OCI-LY1 (cell line): ENCODE data around the gene RHOU.

Source experiments
- H2AFZ ChIP-seq: fragments of 200-600 bp; sonication (generic), shearing (Covaris generic); 2 replicates; pipeline ENCODE4 v1.6.0; 2014; ENCODE audit warnings: antibody characterized with exemption, mild to moderate bottlenecking, low read length
- H3F3A ChIP-seq: fragments of 200-600 bp; sonication (generic), shearing (Covaris generic); 2 replicates; pipeline ENCODE4 v1.6.0; 2014; ENCODE audit warnings: mild to moderate bottlenecking, antibody characterized with exemption, low read length, moderate library complexity; ENCODE audit not compliant: insufficient read depth
- H3K27ac ChIP-seq: fragments of 200-600 bp; sonication (generic); 2 replicates; pipeline ENCODE4 v1.5.1; 2014; ENCODE audit warnings: low read length, mixed run types, mild to moderate bottlenecking, low read depth; ENCODE audit not compliant: poor library complexity, severe bottlenecking
- H3K27me3 ChIP-seq: fragments of 200-600 bp; sonication (generic); 2 replicates; pipeline ENCODE4 v1.6.0; 2014; ENCODE audit warnings: antibody characterized with exemption, mild to moderate bottlenecking, low read length, moderate library complexity; ENCODE audit not compliant: insufficient read depth
- H3K36me3 ChIP-seq: fragments of 200-600 bp; sonication (generic); 2 replicates; pipeline ENCODE4 v1.6.1; 2014; ENCODE audit warnings: mild to moderate bottlenecking, antibody characterized with exemption, low read length, moderate library complexity, mixed read lengths; ENCODE audit not compliant: insufficient read depth
- H3K4me1 ChIP-seq: fragments of 200-600 bp; sonication (generic); 2 replicates; pipeline ENCODE4 v1.5.1; 2014; ENCODE audit warnings: mild to moderate bottlenecking, low read length, moderate library complexity; ENCODE audit not compliant: insufficient read depth, severe bottlenecking
- H3K4me2 ChIP-seq: fragments of 200-600 bp; sonication (generic), shearing (Covaris generic); 2 replicates; pipeline ENCODE4 v1.6.1; 2014; ENCODE audit warnings: low read length
- H3K4me3 ChIP-seq: fragments of 200-600 bp; sonication (generic); 2 replicates; pipeline ENCODE4 v1.5.1; 2014; ENCODE audit warnings: low read length, low read depth, mild to moderate bottlenecking, mixed read lengths; ENCODE audit not compliant: poor library complexity, severe bottlenecking
- H3K79me2 ChIP-seq: fragments of 200-600 bp; shearing (Covaris generic); 2 replicates; pipeline ENCODE4 v1.6.1; 2016; ENCODE audit warnings: mixed run types, low read length, mixed read lengths; ENCODE audit not compliant: insufficient read depth
- H3K9ac ChIP-seq: fragments of 200-600 bp; sonication (generic), shearing (Covaris generic); 2 replicates; pipeline ENCODE4 v1.6.1; 2014; ENCODE audit warnings: mild to moderate bottlenecking, low read length, mixed read lengths
- H3K9me2 ChIP-seq: fragments of 200-600 bp; sonication (generic), shearing (Covaris generic); 2 replicates; pipeline ENCODE4 v1.6.1; 2014; ENCODE audit warnings: low read depth, mild to moderate bottlenecking, low read length, mixed read lengths
- H3K9me3 ChIP-seq: fragments of 200-600 bp; shearing (Covaris generic); 2 replicates; pipeline ENCODE4 v1.6.1; 2014; ENCODE audit warnings: low read length, mixed read lengths
- H4K20me1 ChIP-seq: fragments of 200-600 bp; sonication (generic), shearing (Covaris generic); 2 replicates; pipeline ENCODE4 v1.6.0; 2016; ENCODE audit warnings: mild to moderate bottlenecking, low read length; ENCODE audit not compliant: insufficient read depth
- EZH2 ChIP-seq: fragments of 200-600 bp; sonication (generic), shearing (Covaris generic); IDR thresholded peaks from 2 replicates; pipeline ENCODE4 v1.8.0; 2017; ENCODE audit warnings: borderline replicate concordance, mixed run types, mild to moderate bottlenecking, antibody characterized with exemption, low read length, moderate library complexity, mixed read lengths
- TF ChIP-seq, protein P1 (sequence below): fragments of 200-600 bp; sonication (generic), shearing (Covaris generic); IDR thresholded peaks from 2 replicates; pipeline ENCODE4 v1.5.1; 2017; ENCODE audit warnings: mild to moderate bottlenecking, antibody characterized with exemption, low read length, moderate library complexity, mixed read lengths

The RHOU gene

DNA sequence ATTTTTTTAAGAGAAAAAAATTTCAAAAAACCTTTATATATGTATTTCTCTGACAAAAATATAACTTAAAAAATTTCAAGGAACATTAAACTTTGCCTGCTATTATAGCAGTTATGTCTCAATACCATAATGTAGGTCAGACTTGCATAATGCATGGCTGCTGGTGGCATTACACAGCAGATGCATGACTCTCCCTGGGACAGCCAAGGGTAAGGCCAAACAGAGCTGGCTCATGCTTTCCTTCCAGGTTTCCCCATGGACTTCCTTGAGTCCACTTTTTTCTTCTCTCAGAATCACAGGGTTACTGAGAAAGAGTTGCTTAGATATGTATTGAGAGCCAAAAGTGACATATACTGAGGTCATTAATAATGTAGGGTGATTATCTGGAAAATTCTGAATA, 43.7 kb downstream of the RHOU start:
- Histone ChIP-seq H3K79me2 (no peaks in the 10 kb centered on the region), H3K4me2 (no peak overlapping the region), H3K9me3 (no peaks in the 10 kb centered on the region), H3K9ac (no peak overlapping the region), H2AFZ (no peak overlapping the region), H3K4me3 (no peak overlapping the region), H3K36me3 (no peaks in the 10 kb centered on the region), H3F3A (no peaks in the 10 kb centered on the region), H3K9me2 (no peaks in the 10 kb centered on the region), H3K4me1 (no peaks in the 10 kb centered on the region), H3K27me3 (no peaks in the 10 kb centered on the region), H3K27ac (no peak overlapping the region), H4K20me1 (no peaks in the 10 kb centered on the region)
- TF ChIP-seq, protein P1, sequence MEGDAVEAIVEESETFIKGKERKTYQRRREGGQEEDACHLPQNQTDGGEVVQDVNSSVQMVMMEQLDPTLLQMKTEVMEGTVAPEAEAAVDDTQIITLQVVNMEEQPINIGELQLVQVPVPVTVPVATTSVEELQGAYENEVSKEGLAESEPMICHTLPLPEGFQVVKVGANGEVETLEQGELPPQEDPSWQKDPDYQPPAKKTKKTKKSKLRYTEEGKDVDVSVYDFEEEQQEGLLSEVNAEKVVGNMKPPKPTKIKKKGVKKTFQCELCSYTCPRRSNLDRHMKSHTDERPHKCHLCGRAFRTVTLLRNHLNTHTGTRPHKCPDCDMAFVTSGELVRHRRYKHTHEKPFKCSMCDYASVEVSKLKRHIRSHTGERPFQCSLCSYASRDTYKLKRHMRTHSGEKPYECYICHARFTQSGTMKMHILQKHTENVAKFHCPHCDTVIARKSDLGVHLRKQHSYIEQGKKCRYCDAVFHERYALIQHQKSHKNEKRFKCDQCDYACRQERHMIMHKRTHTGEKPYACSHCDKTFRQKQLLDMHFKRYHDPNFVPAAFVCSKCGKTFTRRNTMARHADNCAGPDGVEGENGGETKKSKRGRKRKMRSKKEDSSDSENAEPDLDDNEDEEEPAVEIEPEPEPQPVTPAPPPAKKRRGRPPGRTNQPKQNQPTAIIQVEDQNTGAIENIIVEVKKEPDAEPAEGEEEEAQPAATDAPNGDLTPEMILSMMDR, result no peak
- no peak for TF ChIP-seq EZH2

DNA sequence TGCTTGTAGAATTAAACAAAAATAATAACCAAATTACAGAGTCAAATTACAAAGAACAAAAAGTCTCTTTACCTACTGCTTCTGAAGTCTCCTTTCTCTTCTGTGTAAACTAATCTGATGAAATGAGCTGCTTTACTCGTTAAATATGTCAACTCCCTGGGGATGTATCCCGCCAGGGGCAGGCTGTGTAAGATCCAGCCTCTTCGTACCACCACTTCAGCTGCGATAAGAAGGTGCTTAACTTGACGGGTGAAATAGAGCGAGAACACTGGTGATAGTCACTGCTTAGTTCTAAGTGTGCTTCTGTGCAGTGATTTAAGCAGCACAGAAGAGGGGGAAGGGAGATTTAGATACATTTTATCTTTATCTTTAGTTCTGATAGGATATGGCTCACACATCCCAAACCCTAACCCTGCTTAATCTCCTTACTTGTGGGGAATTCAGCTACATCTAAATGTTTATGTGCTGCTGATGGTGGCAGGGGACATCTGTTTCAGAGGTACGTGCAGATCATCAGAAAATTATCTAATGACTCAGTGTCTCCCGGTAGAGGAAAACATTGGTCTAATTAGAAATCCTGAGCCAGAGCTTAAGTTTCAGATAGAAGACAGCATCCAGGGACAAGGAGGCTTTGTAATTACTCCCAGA, 46.0 kb downstream of the RHOU start:
- Histone ChIP-seq H3K27ac (no peak overlapping the region), H3K9me2 (no peaks in the 10 kb centered on the region), H3K9me3 (no peaks in the 10 kb centered on the region), H3K9ac (no peak overlapping the region), H3K4me3 (no peak overlapping the region), H3K79me2 (no peaks in the 10 kb centered on the region), H2AFZ (no peak overlapping the region), H3K27me3 (no peaks in the 10 kb centered on the region), H3F3A (no peaks in the 10 kb centered on the region), H3K36me3 (no peaks in the 10 kb centered on the region), H3K4me2 (no peak overlapping the region), H4K20me1 (no peaks in the 10 kb centered on the region), H3K4me1 (no peaks in the 10 kb centered on the region)
- no peak for TF ChIP-seq EZH2
- TF ChIP-seq, protein P1, result no peak

DNA sequence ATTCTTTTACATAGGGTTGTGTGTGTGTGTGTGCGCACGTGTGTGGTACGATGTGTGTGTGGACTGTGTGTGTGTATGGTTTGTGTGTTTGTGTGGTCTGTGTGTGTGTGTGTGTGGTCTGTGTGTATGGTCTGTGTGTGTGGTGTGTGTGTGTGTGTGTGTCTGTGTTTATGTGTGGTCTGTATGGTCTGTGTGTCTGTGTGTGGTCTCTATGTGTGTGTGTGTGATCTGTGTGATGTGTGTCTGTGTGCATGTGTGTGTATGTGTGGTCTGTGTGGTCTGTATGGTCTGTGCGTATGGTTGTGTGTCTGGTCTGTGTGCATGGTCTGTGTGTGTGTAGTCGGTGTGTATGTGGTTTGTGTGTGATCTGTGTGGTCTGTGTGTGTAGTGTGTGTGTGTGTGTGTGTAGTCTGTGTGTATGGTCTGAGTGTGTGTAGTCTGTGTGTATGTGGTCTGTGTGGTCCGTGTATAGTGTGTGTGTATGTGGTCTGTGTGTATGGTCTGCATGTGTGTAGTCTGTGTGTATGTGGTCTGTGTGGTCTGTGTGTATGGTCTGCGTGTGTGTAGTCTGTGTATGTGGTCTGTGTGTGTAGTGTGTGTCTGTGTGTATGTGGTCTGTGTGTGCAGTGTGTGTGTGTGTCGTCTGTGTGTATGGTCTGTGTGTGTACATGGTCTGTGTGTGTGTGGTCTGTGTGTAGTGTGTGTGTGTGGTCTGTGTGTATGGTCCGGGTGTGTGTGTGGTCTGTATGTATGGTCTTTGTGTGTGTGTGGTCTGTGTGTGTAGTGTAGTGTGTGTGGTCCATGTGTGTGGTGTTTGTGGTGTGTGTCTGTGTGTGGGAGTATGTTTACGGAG, 46.8 kb downstream of the RHOU start:
- Histone ChIP-seq H3K4me1 (no peaks in the 10 kb centered on the region), H3K4me3 (no peak overlapping the region), H3K79me2 (no peaks in the 10 kb centered on the region), H2AFZ (no peak overlapping the region), H4K20me1 (no peaks in the 10 kb centered on the region), H3K27ac (no peak overlapping the region), H3F3A (no peaks in the 10 kb centered on the region), H3K9me2 (no peaks in the 10 kb centered on the region), H3K9ac (no peak overlapping the region), H3K9me3 (no peaks in the 10 kb centered on the region), H3K27me3 (no peaks in the 10 kb centered on the region), H3K4me2 (no peak overlapping the region), H3K36me3 (no peaks in the 10 kb centered on the region)
- TF ChIP-seq, protein P1, result no peak
- TF ChIP-seq EZH2, result no peak
